DMS114 treated with DMSO at 0.1 percent for 48 hours (cell line): ENCODE results near the gene ALDH6A1.
"Not testable (repeated sequence)": the region's sequence is repeated elsewhere in the genome, so short reads cannot be mapped to it uniquely, and the experiment has no call there.

Experiments used
- DNase-seq: peaks from one replicate; lab custom pipeline; 2025; ENCODE audit not compliant: unreplicated experiment; lab: John Stamatoyannopoulos, UW

The ALDH6A1 gene

DNA sequence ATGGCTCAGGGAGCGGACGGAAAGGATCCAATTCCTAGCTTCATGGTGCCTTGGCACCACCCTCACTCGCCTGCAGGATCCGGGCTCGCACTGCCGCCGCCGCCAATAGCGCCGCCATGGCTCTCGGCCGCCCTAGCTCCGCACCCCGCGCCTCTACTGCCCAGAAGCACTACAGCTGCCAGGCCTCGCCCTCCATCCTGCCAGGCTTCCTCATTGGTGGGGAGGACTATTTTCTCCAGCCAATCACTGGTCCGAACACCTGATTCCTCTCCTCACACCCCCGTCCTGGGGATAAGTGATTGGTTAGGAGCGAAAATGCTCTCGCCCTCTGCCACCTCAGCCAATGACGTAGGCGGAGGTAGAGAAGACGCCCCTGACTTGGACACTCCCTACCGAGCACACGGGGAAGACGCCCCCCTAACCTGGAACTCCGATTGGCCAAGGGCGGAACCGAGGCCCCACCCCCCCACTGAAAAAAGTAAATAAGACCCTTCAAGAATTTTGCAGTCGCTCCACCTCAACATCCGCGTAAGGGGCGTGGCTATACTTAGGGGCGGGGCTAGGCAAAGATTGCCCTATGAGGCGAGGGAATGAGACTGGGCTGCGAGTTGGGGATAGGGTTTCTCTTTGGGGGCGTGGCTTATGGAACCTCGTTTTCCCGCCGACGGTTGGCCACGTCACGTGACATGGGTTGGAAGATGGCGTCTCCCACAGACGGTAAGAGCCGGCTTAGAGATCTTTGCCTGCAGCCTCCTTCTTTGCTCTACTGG is at the start of gene ALDH6A1, which contains the start of gene LIN52:
TSS of gene ALDH6A1 (minus strand) at position 177 of the 770 bp plus-strand sequence. CDS start at position 118, 59 bp downstream.
TSS of gene LIN52 (plus strand) at position 680 of the 770 bp plus-strand sequence. CDS start at position 699, 19 bp downstream.
- DNase-seq: peak; percentile 100

DNA sequence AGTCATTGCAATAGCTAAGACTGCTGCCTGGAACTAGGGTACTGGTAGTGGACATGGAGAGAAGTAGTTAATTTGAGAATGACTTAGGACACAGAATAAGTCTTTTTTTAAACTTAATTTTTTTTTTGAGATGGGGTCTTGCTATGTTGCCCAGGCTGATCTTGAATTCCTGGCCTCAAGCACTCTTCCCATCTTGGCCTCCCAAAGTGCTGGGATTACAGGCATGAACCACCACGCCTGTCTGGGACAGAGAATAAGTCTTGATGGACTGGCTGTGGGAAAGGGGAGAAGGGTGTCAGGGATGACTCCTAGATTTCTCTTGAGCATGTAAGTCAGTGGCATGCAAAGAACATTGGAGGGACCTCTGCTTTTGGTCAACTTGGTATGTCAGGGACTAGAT is 43.4 kb upstream of the ALDH6A1 start:
- DNase-seq: no peak

DNA sequence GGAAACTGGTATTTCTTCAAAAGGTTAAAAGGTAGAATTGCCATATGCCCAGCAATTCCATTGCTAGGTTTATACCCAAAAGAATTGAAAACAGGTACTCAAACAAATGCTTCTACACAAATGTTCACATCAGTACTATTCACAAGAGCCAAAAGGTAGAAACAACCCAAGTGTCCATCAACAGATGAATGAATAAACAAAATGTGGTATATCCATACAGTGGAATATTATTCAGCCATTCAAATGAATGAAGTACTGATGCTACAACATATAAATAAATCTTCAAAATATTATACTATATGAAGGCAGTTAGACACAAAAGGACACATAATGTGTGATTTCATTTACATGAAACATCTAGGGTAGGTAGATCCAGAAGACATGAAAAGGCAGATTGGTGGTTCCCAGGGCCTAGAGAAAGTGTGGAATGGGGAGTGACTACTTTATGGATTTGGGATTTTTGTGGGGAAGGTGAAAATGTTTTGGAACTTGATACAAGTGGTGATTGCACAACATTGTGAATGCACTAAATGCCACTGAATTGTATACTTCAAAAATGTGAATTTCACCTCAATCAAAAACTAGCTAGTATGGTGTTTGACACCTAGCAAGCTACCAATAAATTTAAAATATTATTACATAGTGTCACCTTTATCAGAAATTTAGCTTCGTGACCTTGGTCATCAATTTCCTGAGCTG is 42.2 kb upstream of the ALDH6A1 start:
- no peak for DNase-seq

DNA sequence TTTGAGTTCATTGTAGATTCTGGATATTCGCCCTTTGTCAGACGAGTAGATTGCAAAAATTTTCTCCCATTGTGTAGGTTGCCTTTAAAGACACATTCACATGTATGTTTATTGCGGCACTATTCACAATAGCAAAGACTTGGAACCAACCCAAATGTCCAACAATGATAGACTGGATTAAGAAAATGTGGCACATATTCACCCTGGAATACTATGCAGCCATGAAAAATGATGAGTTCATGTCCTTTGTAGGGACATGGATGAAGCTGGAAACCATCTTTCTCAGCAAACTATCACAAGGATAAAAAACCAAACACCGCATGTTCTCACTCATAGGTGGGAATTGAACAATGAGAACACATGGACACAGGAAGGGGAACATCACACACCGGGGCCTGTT is 41.2 kb upstream of the ALDH6A1 start:
- not testable (repeated sequence) for DNase-seq

DNA sequence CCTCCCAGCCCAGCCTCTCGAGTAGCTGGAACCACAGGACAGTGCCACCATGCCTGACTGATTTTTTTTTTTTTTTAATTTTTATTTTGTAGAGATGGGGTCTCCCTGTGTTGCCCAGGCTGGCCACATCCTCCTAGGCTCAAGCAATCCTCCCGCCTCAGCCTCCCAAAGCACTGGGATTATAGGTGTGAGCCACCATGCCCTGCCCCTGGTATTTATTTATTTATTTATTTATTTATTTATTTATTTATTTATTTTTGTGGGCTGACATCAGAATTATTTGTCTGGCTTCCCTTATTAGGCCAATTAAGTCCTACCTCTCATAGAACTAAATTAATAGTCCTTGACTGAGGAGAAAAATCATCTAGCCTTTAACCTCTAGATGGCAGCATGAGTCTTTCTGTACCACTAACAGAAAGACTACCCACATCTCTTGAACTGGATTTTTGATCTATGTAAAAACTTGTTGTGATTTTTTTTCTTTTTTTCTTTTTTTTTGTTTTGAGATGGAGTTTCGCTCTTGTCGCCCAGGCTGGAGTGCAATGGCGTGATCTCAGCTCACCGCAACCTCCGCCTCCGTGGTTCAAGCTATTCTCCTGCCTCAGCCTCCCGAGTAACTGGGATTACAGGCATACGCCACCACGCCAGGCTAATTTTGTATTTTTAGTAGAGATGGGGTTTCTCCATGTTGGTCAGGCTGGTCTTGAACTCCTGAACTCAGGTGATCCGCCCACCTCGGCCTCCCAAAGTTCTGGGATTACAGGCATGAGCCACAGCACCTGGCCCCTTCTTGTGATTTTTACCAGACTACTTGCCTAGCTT is 27.4 kb upstream of the ALDH6A1 start:
- DNase-seq: peak; percentile 38

DNA sequence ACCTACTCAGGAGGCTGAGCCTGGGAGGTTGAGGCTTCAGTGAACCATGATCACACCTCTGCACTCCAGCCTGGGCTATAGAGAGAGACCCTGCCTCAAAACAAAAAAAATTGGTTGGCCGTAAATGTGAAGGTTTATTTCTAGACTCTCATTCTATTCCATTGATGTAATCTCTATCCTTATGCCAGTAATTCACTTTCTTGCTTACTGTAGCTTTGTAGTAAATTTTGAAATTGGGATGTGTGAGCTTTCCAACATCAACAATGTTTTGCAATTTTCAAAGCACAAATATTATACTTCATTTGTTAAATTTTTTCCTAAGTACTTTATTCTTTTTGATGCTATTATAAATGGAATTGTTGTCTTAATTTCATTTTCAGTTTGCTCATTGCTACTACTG is 25.1 kb upstream of the ALDH6A1 start:
- no peak for DNase-seq

DNA sequence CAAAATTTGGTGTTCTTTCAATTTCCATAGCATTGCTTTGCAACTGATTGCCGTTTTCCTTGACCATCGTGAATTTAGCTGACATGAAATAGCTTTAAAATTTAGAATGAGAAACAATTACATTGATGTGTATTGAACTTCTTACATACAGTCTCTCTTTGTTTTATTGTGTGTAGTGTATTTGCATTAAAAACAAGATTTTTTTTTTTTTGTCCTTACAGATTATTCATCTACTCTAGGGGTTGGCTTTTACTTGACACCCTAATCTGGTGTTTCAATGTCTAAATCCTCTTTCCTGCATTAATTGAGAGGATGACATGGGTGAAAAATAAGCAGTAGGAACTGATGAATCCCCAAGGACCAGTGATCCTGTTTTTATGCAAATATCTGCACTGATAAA is 21.1 kb upstream of the ALDH6A1 start:
- DNase-seq: no peak

DNA sequence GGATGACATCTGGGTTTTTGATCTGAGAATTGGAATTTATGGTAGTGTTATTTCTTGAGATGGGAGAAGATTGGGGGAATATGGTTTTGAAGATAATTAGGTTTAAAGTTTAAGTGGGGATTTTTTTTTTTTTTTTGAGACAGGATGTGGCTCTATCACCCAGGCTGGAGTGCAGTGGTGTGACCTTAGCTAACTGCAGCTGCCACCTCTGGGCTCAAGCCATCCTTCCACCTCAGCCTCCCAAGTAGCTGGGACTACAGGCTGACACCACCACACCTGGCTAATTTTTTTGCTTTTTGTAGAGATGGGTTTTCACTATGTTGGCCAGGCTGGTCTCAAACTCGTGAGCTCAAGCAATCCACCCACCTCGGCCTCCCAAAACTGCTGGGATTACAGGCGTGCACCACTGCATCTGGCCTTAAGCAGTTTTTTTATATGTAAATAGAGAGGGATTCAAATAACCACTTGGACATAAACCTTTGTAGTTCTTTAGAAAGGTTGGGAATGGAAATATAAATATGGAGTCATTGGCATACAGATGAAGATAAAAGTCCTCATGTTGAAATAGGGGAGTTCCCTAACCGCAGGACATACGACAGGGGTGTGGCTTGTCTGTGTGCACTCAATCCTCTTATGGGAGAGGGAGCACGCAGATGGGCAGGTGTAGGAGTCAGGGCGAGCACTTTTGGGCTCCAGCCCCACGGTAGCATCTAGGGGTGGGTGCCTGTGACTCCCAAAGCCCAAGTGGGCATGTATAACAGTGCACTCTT is 5.2 kb upstream of the ALDH6A1 start:
- DNase-seq: no peak

DNA sequence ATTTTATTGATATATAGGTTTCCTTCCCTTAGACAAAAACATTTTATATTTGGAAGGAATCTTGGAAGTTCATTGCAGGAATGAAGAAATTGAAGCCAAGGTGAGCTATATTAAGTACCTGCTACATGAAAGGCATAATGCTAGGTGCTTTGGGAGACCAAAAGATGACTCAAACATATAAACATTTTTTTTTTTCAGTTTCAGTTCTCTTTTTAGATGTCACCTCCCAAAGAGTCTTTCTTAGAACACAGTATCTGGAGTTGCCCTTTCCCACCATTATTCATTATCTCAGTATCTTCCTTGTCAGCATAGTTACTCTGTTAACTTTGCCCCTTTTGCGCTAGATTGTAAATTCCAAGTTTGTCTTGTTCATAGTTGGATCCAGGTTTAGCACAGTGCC is 1.6 kb upstream of the ALDH6A1 start:
- DNase-seq: no peak

DNA sequence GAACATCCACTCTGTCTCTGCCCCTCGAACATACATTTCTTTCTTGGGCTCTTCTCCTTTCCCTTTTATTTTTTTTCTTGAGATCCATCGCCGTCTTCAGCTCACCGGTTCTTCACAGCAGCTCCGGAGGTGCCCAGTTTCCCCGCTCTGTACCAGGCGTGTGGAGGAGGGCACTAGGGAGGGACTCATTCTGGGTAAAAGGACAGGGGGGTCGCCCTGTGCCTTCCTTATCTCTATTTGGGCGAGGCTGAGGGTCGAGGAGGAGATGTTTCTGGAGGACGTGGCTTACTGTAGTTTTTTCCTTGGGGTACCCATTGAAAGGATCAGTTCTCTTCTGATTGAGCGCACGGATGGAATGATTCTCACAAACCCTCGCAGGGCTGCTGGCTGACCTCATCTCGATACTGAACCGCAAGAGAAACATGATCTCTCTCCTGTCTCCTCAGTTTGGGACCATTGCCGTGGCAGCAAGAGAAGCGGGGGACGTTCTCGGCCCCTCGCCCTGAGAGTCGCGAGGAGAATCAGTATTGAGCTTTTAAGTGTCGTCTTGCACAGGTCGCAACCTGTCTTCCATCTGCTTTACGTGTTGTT is 889 bp upstream of the ALDH6A1 start:
- DNase-seq: no peak

DNA sequence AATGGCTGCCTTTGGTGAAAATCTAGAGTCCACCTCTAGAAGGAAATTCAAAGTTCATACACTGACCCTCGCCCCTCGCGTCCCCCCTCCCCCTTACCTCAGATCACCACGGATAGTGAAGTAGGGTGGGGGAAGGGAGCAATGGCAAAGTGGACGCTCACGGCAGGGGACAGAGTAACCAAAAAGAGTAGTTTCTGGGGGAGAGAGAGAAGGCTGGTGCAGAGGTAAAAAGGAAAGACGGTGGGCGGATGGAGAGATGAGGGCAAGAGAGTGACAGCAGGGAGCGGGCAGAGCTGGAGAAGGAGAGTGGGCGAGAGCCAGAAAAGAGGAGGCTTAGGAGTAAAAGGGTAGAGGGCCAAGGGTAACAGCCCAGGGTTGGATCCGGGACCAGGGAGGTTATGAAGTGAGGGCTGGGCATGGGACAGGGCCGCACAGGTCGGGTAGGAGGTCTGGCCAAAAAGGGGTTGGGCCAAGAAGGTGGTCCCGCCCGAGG is 423 bp downstream of the ALDH6A1 start:
- no peak for DNase-seq

DNA sequence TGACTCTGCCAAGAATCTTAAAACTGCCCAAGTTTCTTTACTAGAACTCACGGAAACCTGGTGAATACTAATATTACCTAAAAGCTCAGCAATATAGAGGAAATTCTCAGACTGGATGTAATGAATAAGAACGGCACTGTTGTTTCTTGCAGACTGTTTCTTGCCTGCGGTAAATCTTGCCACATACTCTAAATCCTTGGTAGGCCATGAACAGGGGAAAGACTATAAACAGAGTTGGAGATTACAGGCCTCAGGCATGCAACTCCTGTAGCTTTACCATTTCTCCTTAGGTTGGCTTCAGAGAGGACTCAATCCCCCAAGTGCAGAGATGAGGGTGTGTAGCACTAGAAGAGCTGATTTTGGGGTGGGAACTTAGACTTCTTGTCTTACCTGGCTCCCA is 1.1 kb downstream of the ALDH6A1 start:
- no peak for DNase-seq

DNA sequence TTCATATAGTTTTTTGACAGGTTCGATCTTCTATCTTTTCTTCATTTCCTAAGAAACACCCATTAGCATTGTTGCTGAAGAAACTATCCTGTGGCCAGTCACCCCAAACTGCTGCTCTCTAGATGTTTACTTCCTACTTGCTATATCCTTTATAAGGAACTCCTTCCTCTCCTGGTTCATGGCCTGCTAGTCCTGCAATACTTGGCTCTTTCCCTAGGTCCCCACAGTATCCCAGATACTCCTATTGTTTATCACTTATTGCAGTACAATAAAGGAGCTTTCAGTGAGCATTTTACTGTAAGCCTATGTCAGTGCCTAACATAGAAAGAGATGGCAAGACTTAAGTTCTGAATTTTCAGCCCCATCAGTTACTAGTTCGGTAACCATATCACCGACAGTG is 2.8 kb downstream of the ALDH6A1 start:
- DNase-seq: no peak

DNA sequence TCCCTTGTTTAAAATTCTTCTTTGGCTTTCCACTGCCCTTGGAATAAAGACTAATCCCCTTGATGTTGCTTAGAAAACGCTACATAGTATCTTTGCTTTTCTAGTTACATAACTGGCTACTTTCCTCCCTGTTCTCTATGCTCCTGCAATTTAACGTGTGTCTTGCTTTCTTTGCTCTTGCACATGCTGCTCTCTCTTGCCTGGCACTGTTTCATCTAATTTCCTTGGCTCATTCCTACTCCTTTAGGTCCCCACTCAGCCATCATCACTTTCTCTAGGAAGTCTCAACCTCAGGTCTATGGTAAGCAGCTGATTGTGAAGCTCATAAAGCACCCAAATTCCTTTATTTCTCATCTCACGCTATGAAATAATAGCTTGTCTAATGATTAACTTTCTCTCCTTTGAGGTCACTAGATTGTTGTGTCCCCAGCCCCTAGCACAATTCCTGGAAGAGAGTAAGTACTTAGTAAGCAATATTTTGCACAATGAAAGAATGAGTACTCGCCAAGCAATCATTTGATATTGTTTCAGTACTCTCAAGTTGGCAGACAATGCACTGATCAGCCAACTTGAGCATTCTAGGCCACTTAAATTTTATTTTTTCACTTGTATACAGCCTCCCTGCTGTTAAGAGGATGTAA is 3.3 kb downstream of the ALDH6A1 start:
- no peak for DNase-seq

DNA sequence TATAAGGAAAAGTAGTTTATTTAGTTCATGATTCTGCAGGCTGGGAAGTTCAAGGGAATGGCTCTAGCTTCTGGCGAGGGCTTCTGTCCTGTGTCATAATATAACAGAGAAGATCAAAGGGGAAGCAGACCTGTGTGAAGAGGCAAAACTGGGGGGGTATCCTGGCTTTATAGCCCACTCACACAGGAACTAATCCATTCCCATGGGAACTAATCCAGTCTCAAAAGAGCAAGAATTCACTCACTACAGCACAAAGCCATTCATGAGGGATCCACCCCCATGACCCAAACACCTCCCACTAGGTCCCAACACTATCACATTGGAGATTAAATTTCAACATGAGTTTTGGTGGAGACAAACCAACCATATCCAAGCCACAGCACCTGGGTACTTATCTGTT is 6.9 kb downstream of the ALDH6A1 start:
- no peak for DNase-seq

DNA sequence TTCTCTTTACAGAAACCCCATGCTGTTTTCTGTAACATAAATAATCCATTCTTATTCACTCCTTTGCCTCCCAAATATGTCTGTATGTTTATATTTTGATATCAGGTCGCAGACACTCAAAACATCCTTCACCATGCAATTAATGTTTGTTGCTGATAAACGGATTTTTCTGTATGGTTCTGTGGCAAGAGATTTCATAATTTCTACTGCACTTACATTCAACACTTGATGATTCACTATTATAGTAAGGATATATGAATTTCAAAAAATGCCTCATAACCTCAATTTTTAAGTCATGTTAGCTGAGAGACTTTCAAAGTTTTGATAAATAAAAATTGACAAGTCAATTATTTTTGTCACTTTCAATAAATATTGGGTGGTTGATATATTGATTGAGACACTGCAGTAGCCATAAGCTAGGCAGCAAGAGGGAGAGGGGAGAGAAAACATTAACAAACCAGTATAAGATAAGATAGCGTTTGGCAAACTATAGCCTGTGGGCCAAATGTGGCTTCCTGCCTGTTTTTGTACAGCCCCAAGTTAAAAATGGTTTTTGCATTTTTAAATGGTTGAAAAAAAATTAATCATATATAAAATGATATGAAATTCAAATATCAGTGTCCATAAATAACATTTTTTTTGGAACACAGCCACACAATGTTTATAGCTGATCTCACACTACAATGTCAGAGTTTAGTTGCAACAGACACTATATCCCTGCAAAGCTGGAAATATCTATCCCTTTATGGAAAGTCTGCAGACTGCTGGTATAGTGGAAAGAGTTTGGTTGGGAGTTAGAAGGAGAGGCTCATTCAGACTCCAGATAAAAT is 18.3 kb downstream of the ALDH6A1 start:
- DNase-seq: no peak

DNA sequence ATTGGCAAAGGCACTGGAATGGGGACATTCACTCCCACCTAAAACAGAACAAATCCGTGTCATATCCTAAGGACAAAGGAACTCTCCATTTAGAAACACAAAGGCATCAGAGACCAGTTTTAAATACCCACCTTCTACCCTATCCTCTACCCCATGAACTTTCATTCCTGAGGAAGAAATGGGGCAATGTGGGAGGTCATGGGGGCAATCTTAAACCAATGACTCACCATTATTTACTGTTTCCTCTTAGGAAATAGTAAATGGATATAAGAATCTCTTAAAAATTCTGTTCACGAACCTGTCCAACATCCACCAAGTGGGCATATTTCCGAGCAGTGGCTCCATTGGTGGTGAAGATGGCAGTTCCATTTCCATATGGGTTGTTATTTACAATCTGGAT is 19.4 kb downstream of the ALDH6A1 start:
- no peak for DNase-seq

DNA sequence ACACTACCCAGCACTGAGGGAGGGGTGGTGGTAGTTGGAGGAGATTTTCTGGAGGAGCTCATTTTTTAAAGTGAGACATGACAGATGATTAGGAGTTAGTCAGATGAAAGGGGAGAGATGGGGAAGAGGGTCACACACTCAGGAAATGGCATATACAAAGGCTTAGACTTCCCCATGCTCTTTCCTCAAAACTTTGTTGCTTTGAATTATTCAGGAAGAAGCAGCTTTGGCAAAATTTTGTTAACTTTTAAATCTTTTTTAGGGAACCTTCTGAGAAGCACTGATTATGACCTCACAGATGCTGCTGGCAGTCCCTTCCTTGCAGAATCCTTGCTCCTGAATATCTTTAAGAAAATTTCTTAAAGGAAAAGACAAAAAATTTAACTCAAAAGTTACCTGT is 19.8 kb downstream of the ALDH6A1 start:
- DNase-seq: no peak

DNA sequence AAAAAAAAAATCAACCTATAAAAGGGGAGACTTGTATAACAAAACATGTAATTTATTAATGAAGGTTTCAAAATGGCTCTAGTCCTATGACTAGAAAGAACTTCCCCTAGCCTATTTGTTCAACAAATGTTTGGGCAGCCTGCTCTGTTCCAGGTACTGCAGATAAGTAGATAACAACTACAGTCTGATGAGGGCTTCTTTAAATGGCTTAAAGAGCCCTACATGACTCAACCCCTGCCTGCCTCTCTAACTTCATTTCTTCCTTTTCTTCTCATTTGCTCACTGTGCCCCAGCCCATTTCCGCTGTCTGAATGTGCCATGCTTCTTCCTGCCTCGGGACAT is 21.5 kb downstream of the ALDH6A1 start:
- no peak for DNase-seq
